Right lobe of liver (tissue), 4 donors: Measurements from ENCODE around the gene CPLX1.

ENCODE experiments used
- CTCF ChIP-seq, 4 donors: fragments of 200-600 bp in 3 of 4; fragments of 450-650 bp in 1 of 4; IDR thresholded peaks; one replicate each; pipeline versions ENCODE4 v1.5.1 to v1.8.0; 2016 to 2022; ENCODE audit warnings: antibody characterized with exemption in 4 of 4, mild to moderate bottlenecking in 2 of 4
- POLR2A ChIP-seq: fragments of 450-650 bp; IDR thresholded peaks from one replicate; pipeline ENCODE4 v1.6.1; 2017; ENCODE audit warnings: antibody characterized with exemption, mild to moderate bottlenecking
- donor health status: DM: no; HTN: no; CAD: no.
- donor health status: DM: no; HTN: no; CAD: no.
- donor health status: DM: no; HTN: yes; CAD: no.

GRCh38 chr4:752196-752861 is 73.6 kb downstream of the CPLX1 start:
- TF ChIP-seq POLR2A (no peak), CTCF (IDR thresholded peaks at IDR 0.05) (no peak)
